DOHH2 (cell line): ENCODE measurements around the gene STX12.

ENCODE experiments used
- CTCF ChIP-seq: fragments of 200-600 bp; sonication (generic); IDR thresholded peaks from one replicate; pipeline ENCODE4 v1.5.1; 2014; ENCODE audit warnings: antibody characterized with exemption, mild to moderate bottlenecking, low read depth, low read length; ENCODE audit not compliant: poor library complexity, severe bottlenecking
- EZH2phosphoT487 ChIP-seq: fragments of 200-600 bp; sonication (generic); IDR thresholded peaks from 2 replicates; pipeline ENCODE4 v1.6.1; 2017; ENCODE audit warnings: borderline replicate concordance, mild to moderate bottlenecking, antibody characterized with exemption, low read length, moderate library complexity, mixed read lengths

DNA sequence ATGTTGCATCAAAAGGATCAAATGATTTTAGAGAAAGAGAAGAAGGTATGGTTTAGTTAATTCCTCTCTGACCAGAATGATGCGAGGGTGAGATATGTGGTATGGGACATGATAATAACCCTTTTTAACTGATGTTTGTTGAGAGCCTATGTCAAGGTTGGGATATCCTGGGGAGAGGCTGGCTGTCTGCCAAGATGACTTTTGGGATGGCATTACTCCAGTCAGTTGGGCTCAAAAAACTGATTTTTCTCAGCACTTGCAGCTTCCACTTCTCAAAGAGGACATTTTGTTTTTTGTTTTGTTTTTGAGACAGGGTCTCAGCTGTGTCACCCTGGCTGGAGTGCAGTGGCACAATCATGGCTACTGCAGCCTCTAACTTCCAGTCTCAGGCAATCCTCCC lies 17.7 kb upstream of the STX12 start:
- TF ChIP-seq EZH2phosphoT487 (no peak), CTCF (no peak)
